HepG2 (cell line): Measurements from ENCODE around the gene FBXO10. TPM values are rescaled to one million over a fixed set of nuclear protein-coding genes. Genes with fewer than 3 reads are reported as not detected.

ENCODE experiments used
- ARNT2 ChIP-seq: sonication (generic); formaldehyde crosslinking; IDR thresholded peaks from 2 replicates; pipeline ENCODE4 v1.8.0; 2022; ENCODE audit warnings: mild to moderate bottlenecking, low read depth, missing genetic modification reagents, moderate library complexity
- CCAR2 ChIP-seq: fragments of 200-400 bp; formaldehyde crosslinking; optimal IDR thresholded peaks from 2 replicates; pipeline ENCODE3; 2018; ENCODE audit warnings: low read depth, mild to moderate bottlenecking, low read length, moderate library complexity
- DDIT3 ChIP-seq: sonication (generic); formaldehyde crosslinking; IDR thresholded peaks from 2 replicates; pipeline ENCODE4 v1.4.0; 2020; ENCODE audit warnings: mild to moderate bottlenecking, missing genetic modification reagents
- GPBP1L1 ChIP-seq: sonication (generic); formaldehyde crosslinking; IDR thresholded peaks from 2 replicates; pipeline ENCODE4 v1.5.0; 2020; ENCODE audit warnings: mild to moderate bottlenecking, missing genetic modification reagents
- KLF13 ChIP-seq: sonication (generic); formaldehyde crosslinking; IDR thresholded peaks from 2 replicates; pipeline ENCODE4 v1.4.0; 2020; ENCODE audit warnings: mild to moderate bottlenecking, missing genetic modification reagents
- LCORL ChIP-seq, 2 experiments: fragments of 450-650 bp in 1 of 2; sonication (generic) in 1 of 2; formaldehyde crosslinking in 1 of 2; IDR thresholded peaks; 2 replicates each; pipeline versions ENCODE4 v1.5.0 to v1.6.1; 2017 to 2020; ENCODE audit warnings: antibody characterized with exemption in 1 of 2, missing genetic modification reagents in 1 of 2
- MED13 ChIP-seq: sonication (generic); formaldehyde crosslinking; IDR thresholded peaks from 2 replicates; pipeline ENCODE4 v1.5.0; 2020; ENCODE audit warnings: missing genetic modification reagents
- MTF2 ChIP-seq: sonication (generic); formaldehyde crosslinking; IDR thresholded peaks from 2 replicates; pipeline ENCODE4 v1.5.0; 2020; ENCODE audit warnings: missing genetic modification reagents, borderline replicate concordance
- NR1H2 ChIP-seq: sonication (generic); formaldehyde crosslinking; IDR thresholded peaks from 2 replicates; pipeline ENCODE4 v1.8.1; 2022; ENCODE audit warnings: low read depth, missing genetic modification reagents, borderline replicate concordance
- RARA ChIP-seq: IDR thresholded peaks from 2 replicates; pipeline ENCODE4 v1.6.1; 2016; ENCODE audit warnings: missing genetic modification reagents, missing compliant biosample characterization
- REL ChIP-seq: sonication (generic); formaldehyde crosslinking; conservative IDR thresholded peaks from 2 replicates; pipeline ENCODE4 v1.8.0; 2022; ENCODE audit warnings: mild to moderate bottlenecking, missing genetic modification reagents, moderate library complexity
- SETDB1 ChIP-seq: sonication (generic); formaldehyde crosslinking; IDR thresholded peaks from 2 replicates; pipeline ENCODE4 v1.5.1; 2020; ENCODE audit warnings: missing genetic modification reagents, mild to moderate bottlenecking, borderline replicate concordance
- SMYD3 ChIP-seq: sonication (generic); formaldehyde crosslinking; IDR thresholded peaks from 2 replicates; pipeline ENCODE4 v1.8.1; 2023; ENCODE audit warnings: mild to moderate bottlenecking, missing genetic modification reagents
- TOPORS ChIP-seq: sonication (generic); formaldehyde crosslinking; IDR thresholded peaks from 2 replicates; pipeline ENCODE4 v1.8.0; 2023; ENCODE audit warnings: mild to moderate bottlenecking, missing genetic modification reagents
- YY1 ChIP-seq: IDR thresholded peaks from 2 replicates; pipeline ENCODE4 v1.6.1; 2011; ENCODE audit warnings: low read length, low read depth, moderate library complexity, mild to moderate bottlenecking; ENCODE audit not compliant: insufficient read depth, insufficient replicate concordance
- ZBTB14 ChIP-seq: sonication (generic); formaldehyde crosslinking; IDR thresholded peaks from 2 replicates; pipeline ENCODE4 v1.4.0; 2020; ENCODE audit warnings: missing genetic modification reagents
- ZBTB46 ChIP-seq: sonication (generic); formaldehyde crosslinking; IDR thresholded peaks from 2 replicates; pipeline ENCODE4 v1.4.0; 2020; ENCODE audit warnings: mild to moderate bottlenecking, missing genetic modification reagents, borderline replicate concordance
- ZFP90 ChIP-seq: sonication (generic); formaldehyde crosslinking; IDR thresholded peaks from 2 replicates; pipeline ENCODE4 v1.8.0; 2022; ENCODE audit warnings: missing genetic modification reagents, mild to moderate bottlenecking, inconsistent platforms, borderline replicate concordance
- ZNF207 ChIP-seq: fragments of 450-650 bp; IDR thresholded peaks from 2 replicates; pipeline ENCODE4 v1.6.1; 2016; ENCODE audit warnings: antibody characterized with exemption, borderline replicate concordance
- ZNF362 ChIP-seq: sonication (generic); formaldehyde crosslinking; IDR thresholded peaks from 2 replicates; pipeline ENCODE4 v1.4.0; 2020; ENCODE audit warnings: missing genetic modification reagents, mild to moderate bottlenecking, borderline replicate concordance
- ZNF44 ChIP-seq: sonication (generic); formaldehyde crosslinking; IDR thresholded peaks from 2 replicates; pipeline ENCODE4 v1.5.1; 2020; ENCODE audit warnings: mild to moderate bottlenecking, missing genetic modification reagents
- ZNF549 ChIP-seq: sonication (generic); formaldehyde crosslinking; IDR thresholded peaks from 2 replicates; pipeline ENCODE4 v1.5.0; 2020; ENCODE audit warnings: missing genetic modification reagents
- ZNF567 ChIP-seq: sonication (generic); formaldehyde crosslinking; IDR thresholded peaks from 2 replicates; pipeline ENCODE4 v1.8.1; 2023; ENCODE audit warnings: mild to moderate bottlenecking, missing genetic modification reagents, borderline replicate concordance
- ZNF607 ChIP-seq: sonication (generic); formaldehyde crosslinking; IDR thresholded peaks from 2 replicates; pipeline ENCODE4 v1.5.1; 2020; ENCODE audit warnings: missing genetic modification reagents, mild to moderate bottlenecking, borderline replicate concordance
- polyA plus RNA-seq, 8 experiments: library from polyadenylated mRNA; depleted of rRNA in 3 of 8; stranded (reverse) in 7 of 8; unstranded in 1 of 8; fragments of >200 nt; fragmentation: Illumina TruSeq in 4 of 8; extraction: Trizol in 4 of 8; gene quantifications; 2 replicates each; pipeline versions ENCODE4 v1.2.1 to v1.2.3, GENCODE V29; 2011 to 2016; ENCODE audit warnings: low read depth in 4 of 8, missing spikeins in 1 of 8, mixed read lengths in 1 of 8; ENCODE audit not compliant: insufficient read depth in 1 of 8
- total RNA-seq, 5 experiments: library from RNA; depleted of rRNA; stranded (reverse); fragments of >200 nt; fragmentation: Illumina TruSeq; extraction: Trizol; gene quantifications; 2 replicates each; pipeline ENCODE4 v1.2.3, GENCODE V29; 2016; ENCODE audit warnings: low read depth in 1 of 5

Gene FBXO10
- total and polyA plus RNA-seq, 2 of the 13 experiments (the other 11 are each of a cell fraction or from before 2014, with no cell fraction given) = 3.1 to 5.1 TPM

- no peak for TF ChIP-seq ZFP90
- no peak for TF ChIP-seq ZNF607
- TF ChIP-seq ZNF207 = no peak
- no peak for TF ChIP-seq KLF13 (CRISPR knock-in tag)
- TF ChIP-seq REL (CRISPR knock-in tag) = no peak; the same call in 1 of the 2 replicates
- no peak for TF ChIP-seq ZNF362 (CRISPR knock-in tag)
- TF ChIP-seq SMYD3 = no peak
- TF ChIP-seq ZBTB46 (CRISPR knock-in tag) = no peak
- no peak for TF ChIP-seq SETDB1
- TF ChIP-seq MTF2 (CRISPR knock-in tag) = peak; percentile 57; the same call in 1 of the 2 replicates
- no peak for TF ChIP-seq DDIT3 (CRISPR knock-in tag)
- TF ChIP-seq ZNF44 (CRISPR knock-in tag) = no peak
- TF ChIP-seq ARNT2 (CRISPR knock-in tag) = no peak
- no peak for TF ChIP-seq ZNF567 (CRISPR knock-in tag)
- TF ChIP-seq ZNF549 = no peak
- TF ChIP-seq TOPORS (CRISPR knock-in tag) = no peak
- TF ChIP-seq GPBP1L1 = no peak
- TF ChIP-seq ZBTB14 (CRISPR knock-in tag) = no peak
- no peak for TF ChIP-seq MED13 (CRISPR knock-in tag)
- TF ChIP-seq RARA (CRISPR knock-in tag) = no peak
- TF ChIP-seq LCORL (IDR thresholded peaks at IDR 0.05) = no peak
- no peak for TF ChIP-seq LCORL (CRISPR knock-in tag; IDR thresholded peaks at IDR 0.05)
- TF ChIP-seq NR1H2 (CRISPR knock-in tag) = no peak
- no peak for TF ChIP-seq CCAR2
- TF ChIP-seq YY1 = peak; percentile 10
Measured at GRCh38 chr9:37575921-37576721, at the start of gene FBXO10 (continued).
